ENCODE results near the gene ITPR1. TPM values are rescaled to one million over a fixed set of nuclear protein-coding genes. Genes with fewer than 3 reads are reported as not detected.

The ITPR1 gene
- total and polyA plus RNA-seq, 10 of the 15 experiments (the other 5 are each of a cell fraction or from before 2014, with no cell fraction given): 12.2 to 239 (median 28.4) TPM

DNA sequence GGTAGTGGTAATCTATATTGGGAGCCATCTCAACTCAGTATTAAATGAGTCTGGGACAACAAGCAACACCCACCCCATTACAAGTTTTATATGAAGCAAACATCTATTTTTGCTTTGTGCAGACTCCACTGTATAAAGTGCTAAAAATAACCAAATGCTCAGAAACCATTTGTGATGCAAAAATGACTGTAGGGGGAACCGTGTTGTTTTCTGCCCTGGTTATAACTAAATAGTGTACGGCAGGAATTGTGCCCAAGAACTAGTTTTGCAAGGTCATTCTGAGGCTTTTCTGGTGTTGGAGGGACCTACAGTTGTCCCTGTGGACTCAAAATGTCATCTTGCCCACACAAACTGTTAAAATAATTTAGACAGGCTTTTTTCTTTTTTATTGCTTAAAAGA is 88.3 kb downstream of the ITPR1 start:
- intact Hi-C loops (cut with micrococcal nuclease; ENCODE audit: unreplicated experiment) (no loop called here), in situ Hi-C loops (cut with MboI) (no loop called here)
- no peak overlapping the region for H3K4me2 ChIP-seq (ENCODE audit: control insufficient read depth, insufficient read depth)
- ChIA-PET RAD21 (ENCODE audit: unreplicated experiment) (interaction anchor here (0.9 kb wide), 1 partner anchor 89 kb away, joined by 3 read pairs; the partner anchor contains the start of gene ITPR1), POLR2A (no interaction called here), CTCF (interaction anchor here (2.0 kb wide), 1 partner anchor 52 kb away, joined by 7 read pairs; no protein-coding TSS in a partner anchor), SMC1A (ENCODE audit: uncharacterized antibody, unreplicated experiment) (no interaction called here)
- H2AFZ ChIP-seq (ENCODE audit: control insufficient read depth, low read depth, low read length): no peak overlapping the region
- peaks cover 5% of the 10 kb centered on the region for H3K79me2 ChIP-seq (ENCODE audit: control insufficient read depth, insufficient read depth, low read length)
- H3K36me3 ChIP-seq (ENCODE audit: control insufficient read depth in 2 of 2, insufficient read depth in 2 of 2, low read length in 1 of 2): no peaks in the 10 kb centered on the region; a peak in 1 of 4 replicates
- H3K9ac ChIP-seq (ENCODE audit: control insufficient read depth, insufficient read depth, low read length): no peak overlapping the region
- no TSS peak for BruUV-seq (replicated peaks)
- no peaks in the 10 kb centered on the region; the same call in 1 of the 2 replicates for H4K20me1 ChIP-seq (ENCODE audit: control insufficient read depth, insufficient read depth)
- DNase-seq (ENCODE audit: low read depth, low spot score): no peak
- 4% methylated on average over 2 of the region's 2 CpGs for WGBS (ENCODE audit: insufficient coverage, insufficient replicate concordance, low lambda C conversion rate, missing lambda C conversion rate)
- no peak for FAIRE-seq
- H3K27me3 ChIP-seq (replicated peaks in 1 of 2; ENCODE audit: control insufficient read depth in 2 of 2, insufficient read depth in 2 of 2, low read length in 1 of 2): no peaks in the 10 kb centered on the region
- no peak overlapping the region for H3K27ac ChIP-seq (ENCODE audit: control insufficient read depth, insufficient read depth)
- TF ChIP-seq HDGF (IDR thresholded peaks at IDR 0.05): no peak
- 0 out of 2 replicates have a peak, but pooled peaks have one; percentile 10 for TF ChIP-seq MEF2A (IDR thresholded peaks at IDR 0.05; ENCODE audit: insufficient read depth, low read depth, low read length)
- H3K4me1 ChIP-seq (ENCODE audit: control insufficient read depth, insufficient read depth, low read length): peaks cover 5% of the 10 kb centered on the region; the same call in 1 of the 2 replicates
- H3K4me3 ChIP-seq: no peak overlapping the region
- ATAC-seq: peak; percentile 17
- no peaks in the 10 kb centered on the region for H3K9me3 ChIP-seq (replicated peaks; ENCODE audit: control insufficient read depth, insufficient read depth, low read length)

DNA sequence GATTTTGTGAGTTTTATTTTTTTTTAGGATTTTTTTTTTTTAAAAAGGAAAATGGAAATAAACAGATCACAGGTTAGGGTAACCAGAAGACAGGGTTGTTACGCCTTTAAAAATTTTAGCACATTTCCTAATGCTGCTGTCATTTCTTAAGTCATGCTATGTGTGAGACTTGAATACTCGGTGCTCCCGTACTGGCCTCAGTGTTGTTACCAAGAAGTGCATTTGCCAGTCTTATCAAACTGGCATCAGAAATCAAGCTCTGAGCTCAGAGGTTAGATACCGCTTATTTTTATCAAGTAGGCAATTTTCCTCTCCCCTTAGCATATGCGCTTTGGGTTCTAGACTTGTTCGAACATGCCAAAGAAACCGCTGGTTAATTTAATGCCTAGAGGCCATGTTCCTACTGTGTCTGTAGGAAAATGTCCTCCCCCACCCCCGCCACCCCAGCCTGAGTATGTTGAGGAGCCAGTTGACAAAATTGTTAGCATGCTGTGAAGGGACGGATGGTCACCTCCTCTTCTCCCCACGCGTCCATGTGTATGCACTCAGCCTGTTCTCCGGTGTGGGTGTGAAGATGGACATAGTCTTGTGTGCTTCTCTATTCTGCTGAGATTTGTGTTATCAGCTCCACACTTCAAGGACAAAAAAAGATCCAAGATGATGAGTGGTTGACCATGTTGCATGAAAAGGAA is 88.9 kb downstream of the ITPR1 start:
- ChIA-PET POLR2A (interaction anchor here (0.6 to 2.0 kb wide), 3 partner anchors 58 to 89 kb away, joined by 3 to 9 read pairs (median 5); partner anchors contain the start of gene ITPR1), RAD21 (ENCODE audit: unreplicated experiment) (interaction anchor here (0.9 to 4.6 kb wide), 2 partner anchors 89 to 231 kb away, joined by 3 to 26 read pairs; partner anchors contain the start of gene ITPR1), CTCF (interaction anchor here (2.0 kb wide), 1 partner anchor 52 kb away, joined by 7 read pairs; no protein-coding TSS in a partner anchor), SMC1A (ENCODE audit: uncharacterized antibody, unreplicated experiment) (interaction anchor here (1.5 to 3.9 kb wide), 2 partner anchors 169 to 231 kb away, joined by 3 to 43 read pairs; no protein-coding TSS in a partner anchor)
- in situ Hi-C loops (cut with MboI): no loop called here
- no peaks in the 10 kb centered on the region for H3K27me3 ChIP-seq (replicated peaks in 1 of 2; ENCODE audit: control insufficient read depth in 2 of 2, insufficient read depth in 2 of 2, low read length in 1 of 2)
- H4K20me1 ChIP-seq (ENCODE audit: control insufficient read depth, insufficient read depth): no peaks in the 10 kb centered on the region; the same call in 1 of the 2 replicates
- H3K36me3 ChIP-seq (ENCODE audit: control insufficient read depth in 2 of 2, insufficient read depth in 2 of 2, low read length in 1 of 2): no peaks in the 10 kb centered on the region; a peak in 1 of 4 replicates
- intact Hi-C loops (cut with micrococcal nuclease; ENCODE audit: unreplicated experiment): no loop called here
- WGBS (ENCODE audit: insufficient coverage, insufficient replicate concordance, low lambda C conversion rate, missing lambda C conversion rate): 66% methylated on average over 12 of the region's 12 CpGs
- no TSS peak for BruUV-seq (replicated peaks)
- H3K4me1 ChIP-seq (ENCODE audit: control insufficient read depth, insufficient read depth, low read length): peaks cover 5% of the 10 kb centered on the region; the same call in 1 of the 2 replicates
- H3K79me2 ChIP-seq (ENCODE audit: control insufficient read depth, insufficient read depth, low read length): peaks cover 5% of the 10 kb centered on the region
- H3K9ac ChIP-seq (ENCODE audit: control insufficient read depth, insufficient read depth, low read length): no peak overlapping the region
- DNase-seq (ENCODE audit: low read depth, low spot score) (no peak), ATAC-seq (no peak), FAIRE-seq (no peak)
- no peak overlapping the region for H2AFZ ChIP-seq (ENCODE audit: control insufficient read depth, low read depth, low read length)
- H3K4me2 ChIP-seq (ENCODE audit: control insufficient read depth, insufficient read depth): no peak overlapping the region
- H3K4me3 ChIP-seq: no peak overlapping the region
- H3K27ac ChIP-seq (ENCODE audit: control insufficient read depth, insufficient read depth): no peak overlapping the region
- no peaks in the 10 kb centered on the region for H3K9me3 ChIP-seq (replicated peaks; ENCODE audit: control insufficient read depth, insufficient read depth, low read length)
- TF ChIP-seq, protein P1, sequence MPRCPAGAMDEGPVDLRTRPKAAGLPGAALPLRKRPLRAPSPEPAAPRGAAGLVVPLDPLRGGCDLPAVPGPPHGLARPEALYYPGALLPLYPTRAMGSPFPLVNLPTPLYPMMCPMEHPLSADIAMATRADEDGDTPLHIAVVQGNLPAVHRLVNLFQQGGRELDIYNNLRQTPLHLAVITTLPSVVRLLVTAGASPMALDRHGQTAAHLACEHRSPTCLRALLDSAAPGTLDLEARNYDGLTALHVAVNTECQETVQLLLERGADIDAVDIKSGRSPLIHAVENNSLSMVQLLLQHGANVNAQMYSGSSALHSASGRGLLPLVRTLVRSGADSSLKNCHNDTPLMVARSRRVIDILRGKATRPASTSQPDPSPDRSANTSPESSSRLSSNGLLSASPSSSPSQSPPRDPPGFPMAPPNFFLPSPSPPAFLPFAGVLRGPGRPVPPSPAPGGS (IDR thresholded peaks at IDR 0.05; ENCODE audit: borderline replicate concordance, insufficient read depth, low read depth, low read length, poor library complexity, severe bottlenecking): no peak
- TF ChIP-seq, protein P2, sequence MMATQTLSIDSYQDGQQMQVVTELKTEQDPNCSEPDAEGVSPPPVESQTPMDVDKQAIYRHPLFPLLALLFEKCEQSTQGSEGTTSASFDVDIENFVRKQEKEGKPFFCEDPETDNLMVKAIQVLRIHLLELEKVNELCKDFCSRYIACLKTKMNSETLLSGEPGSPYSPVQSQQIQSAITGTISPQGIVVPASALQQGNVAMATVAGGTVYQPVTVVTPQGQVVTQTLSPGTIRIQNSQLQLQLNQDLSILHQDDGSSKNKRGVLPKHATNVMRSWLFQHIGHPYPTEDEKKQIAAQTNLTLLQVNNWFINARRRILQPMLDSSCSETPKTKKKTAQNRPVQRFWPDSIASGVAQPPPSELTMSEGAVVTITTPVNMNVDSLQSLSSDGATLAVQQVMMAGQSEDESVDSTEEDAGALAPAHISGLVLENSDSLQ (IDR thresholded peaks at IDR 0.05): no peak
- no peak for TF ChIP-seq YBX1 (IDR thresholded peaks at IDR 0.05)
- TF ChIP-seq POLR2A (IDR thresholded peaks at IDR 0.05; ENCODE audit: low read depth, low read length): no peak
- no peak for TF ChIP-seq RUNX3 (IDR thresholded peaks at IDR 0.05; ENCODE audit: low read length)
- no peak for TF ChIP-seq CREB1 (IDR thresholded peaks at IDR 0.05; ENCODE audit: low read depth)
- no peak for TF ChIP-seq ZNF622 (IDR thresholded peaks at IDR 0.05)
- TF ChIP-seq PAX5 (IDR thresholded peaks at IDR 0.05; ENCODE audit: borderline replicate concordance, low read depth, low read length): no peak
- TF ChIP-seq TCF7 (IDR thresholded peaks at IDR 0.05; ENCODE audit: borderline replicate concordance): no peak
- TF ChIP-seq STAT3 (IDR thresholded peaks at IDR 0.05; ENCODE audit: low read depth, low read length): no peak
- TF ChIP-seq, protein P3, sequence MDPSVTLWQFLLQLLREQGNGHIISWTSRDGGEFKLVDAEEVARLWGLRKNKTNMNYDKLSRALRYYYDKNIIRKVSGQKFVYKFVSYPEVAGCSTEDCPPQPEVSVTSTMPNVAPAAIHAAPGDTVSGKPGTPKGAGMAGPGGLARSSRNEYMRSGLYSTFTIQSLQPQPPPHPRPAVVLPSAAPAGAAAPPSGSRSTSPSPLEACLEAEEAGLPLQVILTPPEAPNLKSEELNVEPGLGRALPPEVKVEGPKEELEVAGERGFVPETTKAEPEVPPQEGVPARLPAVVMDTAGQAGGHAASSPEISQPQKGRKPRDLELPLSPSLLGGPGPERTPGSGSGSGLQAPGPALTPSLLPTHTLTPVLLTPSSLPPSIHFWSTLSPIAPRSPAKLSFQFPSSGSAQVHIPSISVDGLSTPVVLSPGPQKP (IDR thresholded peaks at IDR 0.05; ENCODE audit: low read depth, low read length): no peak

Data from GM12878 (cell line).